IPS DF 4.7 (cell line): Measurements from ENCODE around the gene POLR2J3.
"Not testable (repeated sequence)": the region's sequence is repeated elsewhere in the genome, so short reads cannot be mapped to it uniquely, and the experiment has no call there.

Experiments
- DNase-seq: peaks from one replicate; pipeline ENCODE4 v3.0.0-alpha.2; 2013; ENCODE audit warnings: low spot score; ENCODE audit errors: extremely low read depth

Gene POLR2J3

DNA sequence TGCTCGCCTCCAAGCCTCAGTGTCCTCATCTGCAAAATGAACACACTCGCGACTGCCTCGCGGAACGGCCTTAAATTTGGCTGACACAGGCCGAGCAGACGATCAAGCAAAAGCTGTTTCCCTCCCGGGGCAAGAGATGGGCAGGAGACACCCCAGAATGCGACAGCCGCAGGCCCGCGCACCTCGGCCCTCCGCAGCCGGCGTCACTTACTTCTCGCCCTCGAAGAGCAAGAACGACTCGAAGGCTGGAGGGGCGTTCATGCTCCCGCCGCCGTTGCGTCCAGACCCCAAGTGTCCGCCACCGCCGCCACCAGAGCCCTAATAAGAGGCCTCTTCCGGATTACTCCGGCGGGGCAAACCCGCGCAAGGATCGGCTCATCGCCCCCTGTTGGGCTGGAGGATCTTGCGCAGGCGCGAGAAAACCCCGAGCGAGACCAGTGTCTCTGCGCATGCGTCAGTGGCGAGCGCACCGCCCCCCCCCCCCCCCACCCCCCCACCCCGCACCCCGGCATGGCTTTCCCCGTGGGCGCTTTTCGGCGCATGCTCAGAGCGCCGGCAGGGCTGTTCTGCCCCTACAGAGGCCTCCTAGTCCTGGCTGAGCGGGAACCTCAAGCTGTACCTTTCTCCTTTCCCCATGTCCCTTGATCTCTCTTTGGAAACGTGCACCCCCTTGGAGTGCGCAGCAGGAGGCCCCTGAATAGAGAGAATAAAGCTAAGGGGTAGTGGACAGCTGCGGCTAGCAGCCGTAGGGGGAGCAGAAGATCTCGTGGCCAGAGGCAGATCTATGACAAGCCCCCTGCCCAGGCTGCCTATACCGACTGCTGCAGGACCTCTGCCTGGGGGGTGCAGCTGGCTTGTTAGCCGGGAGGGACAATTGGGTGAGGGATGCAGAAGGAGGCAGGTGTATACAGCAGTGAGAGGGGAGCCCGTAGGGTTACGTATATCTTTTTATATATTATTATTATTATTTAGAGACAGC, at the start of gene POLR2J3:
Gene POLR2J3 (minus strand): TSS at position 323 of the 979 bp plus-strand sequence. CDS start 62 bp downstream, at position 261.
- not testable (repeated sequence) for DNase-seq

DNA sequence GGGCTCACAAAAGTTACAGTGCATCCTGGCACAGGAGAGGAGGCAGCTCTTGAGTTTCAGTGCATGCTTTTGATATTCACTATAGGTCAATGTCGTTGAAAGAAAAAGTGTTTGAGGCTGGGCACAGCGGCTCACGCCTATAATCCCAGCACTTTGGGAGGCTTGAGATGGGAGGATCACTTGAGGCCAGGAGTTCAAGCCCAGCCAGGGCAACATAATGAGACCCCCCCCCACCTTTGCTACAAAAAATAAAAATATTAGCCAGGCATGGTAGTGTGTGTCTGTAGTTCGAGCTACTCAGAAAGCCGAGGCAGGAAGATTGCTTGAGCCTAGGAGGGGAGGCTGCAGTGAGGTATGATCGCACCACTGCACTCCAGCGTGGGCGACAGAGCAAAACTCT, 45.7 kb upstream of the POLR2J3 start:
- not testable (repeated sequence) for DNase-seq

DNA sequence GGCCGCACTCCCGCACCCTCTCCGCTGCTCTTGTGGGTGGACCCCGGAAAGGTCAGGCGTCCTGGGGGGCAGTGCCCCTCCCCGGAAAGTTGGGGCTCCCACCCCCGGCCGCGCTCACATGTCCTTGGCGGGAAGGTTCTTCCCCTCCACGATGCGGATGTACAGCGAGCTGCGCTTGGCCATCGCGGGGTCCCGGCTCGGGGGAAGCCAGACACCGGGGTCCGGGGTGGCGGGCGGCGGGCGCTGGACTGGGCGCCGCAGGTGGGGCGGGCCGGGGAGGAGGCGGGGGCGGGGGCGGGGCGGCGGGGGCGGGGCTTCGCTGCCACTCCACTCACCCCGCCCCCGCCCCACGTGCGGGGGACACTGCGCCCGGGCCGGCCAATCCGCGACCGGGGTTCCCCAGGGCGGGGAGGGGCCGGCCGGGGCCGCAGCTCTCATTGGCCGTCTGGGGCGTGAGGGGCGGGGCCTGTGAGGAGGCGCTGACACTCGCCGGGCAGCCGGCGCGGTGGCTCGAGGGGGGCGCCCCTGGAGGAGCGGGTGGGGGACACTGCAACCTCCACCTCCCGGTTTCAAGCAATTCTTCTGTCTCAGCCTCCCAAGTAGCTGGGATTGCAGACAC, 44.2 kb upstream of the POLR2J3 start, which contains the start of gene RASA4:
Gene RASA4 (minus strand): TSS at position 250 of the 619 bp plus-strand sequence. CDS start 67 bp downstream, at position 183.
- DNase-seq, result not testable (repeated sequence)

DNA sequence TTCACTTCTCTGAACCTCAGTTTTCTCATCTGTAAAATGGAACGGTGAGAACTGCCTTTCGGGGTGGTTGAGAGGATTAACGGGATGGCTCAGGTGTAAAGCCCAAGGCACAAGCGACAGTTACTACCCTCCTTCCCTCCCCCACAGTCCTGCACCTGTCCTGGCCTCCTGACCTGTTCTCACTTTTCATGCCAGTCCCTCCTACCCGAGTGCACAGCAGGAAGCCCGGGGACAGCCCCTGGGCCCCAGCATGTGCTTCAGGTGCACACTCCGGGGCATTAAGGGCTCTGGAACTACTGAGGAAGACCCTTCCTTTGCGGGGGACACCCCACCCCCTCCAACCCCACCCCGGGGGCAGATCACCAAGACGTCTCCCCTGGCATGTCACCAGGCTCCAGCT, 43.5 kb upstream of the POLR2J3 start:
- not testable (repeated sequence) for DNase-seq

DNA sequence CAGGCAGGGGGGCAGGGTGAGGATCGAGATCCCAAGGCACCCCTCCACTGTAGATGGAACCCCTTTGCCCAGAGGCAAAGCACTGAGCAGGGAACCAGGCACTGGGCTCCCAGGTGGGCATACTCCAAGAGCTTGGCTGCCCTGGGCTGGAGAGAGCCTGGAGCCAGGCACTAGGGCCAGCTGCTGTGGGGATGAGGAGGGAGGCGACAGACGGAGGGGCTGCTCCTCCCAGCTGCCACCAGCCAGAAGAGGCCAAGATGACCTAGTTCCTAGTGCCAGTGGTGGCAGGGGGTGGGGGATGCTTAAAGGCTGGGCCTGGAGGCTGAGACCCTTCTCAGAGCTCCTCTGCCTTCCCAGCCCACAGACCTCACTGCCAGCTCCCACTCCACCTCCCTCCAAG, 42.5 kb upstream of the POLR2J3 start:
- not testable (repeated sequence) for DNase-seq

DNA sequence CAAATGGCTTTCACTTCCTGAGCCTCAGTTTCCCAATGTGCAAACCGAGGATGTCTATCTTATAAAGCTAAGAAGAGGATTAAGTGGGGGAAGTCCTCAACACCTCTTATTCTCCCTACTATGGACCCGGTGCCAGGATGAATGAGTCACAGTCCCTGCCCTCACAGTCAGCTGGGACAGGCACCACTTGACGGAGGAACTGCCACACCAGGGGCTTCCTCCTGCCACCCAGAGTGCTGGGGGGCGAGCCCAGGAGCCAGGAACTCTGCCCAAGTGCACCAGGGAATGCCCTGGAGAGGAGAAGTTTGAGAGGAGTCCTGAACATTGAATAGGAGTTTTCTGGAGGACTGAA, 41.9 kb upstream of the POLR2J3 start:
- not testable (repeated sequence) for DNase-seq

DNA sequence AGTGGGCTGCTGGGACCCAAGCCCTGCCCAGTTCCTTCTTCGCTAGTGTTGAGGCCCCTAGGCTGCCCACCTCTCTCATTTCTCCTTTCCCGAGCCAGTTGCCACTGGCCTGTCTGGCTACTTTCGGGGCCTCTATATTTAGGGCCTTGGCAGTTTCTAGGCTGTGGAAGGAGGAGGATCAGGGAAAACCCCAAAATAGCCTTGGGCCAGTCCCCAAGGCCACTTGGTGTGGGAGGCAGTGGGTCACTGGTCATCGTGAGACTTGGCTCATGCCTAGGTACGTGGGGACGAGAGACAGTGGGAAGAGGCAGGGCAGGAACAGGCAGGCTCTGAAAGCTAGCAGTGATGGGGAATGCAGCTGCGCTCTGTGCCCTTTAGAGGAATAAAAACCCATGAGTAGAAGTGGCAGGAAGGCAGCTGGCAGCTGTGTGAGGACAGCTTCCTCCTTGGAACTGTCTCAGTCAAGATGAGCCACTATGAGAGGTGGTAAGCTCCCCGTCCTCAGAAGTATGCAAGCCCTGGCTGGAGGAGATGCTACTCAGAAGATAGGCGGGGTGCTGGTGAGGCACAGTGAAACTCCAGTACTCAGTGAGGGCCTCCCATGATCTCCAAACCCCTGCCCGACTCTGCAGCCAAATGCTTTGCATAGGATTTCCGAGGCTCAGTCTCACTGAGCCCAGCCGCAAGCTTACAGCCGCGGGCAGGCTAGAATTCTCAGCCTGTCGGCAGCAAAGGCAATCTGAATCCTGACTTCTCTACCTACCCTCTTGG, 41.4 kb upstream of the POLR2J3 start:
- DNase-seq, result not testable (repeated sequence)

DNA sequence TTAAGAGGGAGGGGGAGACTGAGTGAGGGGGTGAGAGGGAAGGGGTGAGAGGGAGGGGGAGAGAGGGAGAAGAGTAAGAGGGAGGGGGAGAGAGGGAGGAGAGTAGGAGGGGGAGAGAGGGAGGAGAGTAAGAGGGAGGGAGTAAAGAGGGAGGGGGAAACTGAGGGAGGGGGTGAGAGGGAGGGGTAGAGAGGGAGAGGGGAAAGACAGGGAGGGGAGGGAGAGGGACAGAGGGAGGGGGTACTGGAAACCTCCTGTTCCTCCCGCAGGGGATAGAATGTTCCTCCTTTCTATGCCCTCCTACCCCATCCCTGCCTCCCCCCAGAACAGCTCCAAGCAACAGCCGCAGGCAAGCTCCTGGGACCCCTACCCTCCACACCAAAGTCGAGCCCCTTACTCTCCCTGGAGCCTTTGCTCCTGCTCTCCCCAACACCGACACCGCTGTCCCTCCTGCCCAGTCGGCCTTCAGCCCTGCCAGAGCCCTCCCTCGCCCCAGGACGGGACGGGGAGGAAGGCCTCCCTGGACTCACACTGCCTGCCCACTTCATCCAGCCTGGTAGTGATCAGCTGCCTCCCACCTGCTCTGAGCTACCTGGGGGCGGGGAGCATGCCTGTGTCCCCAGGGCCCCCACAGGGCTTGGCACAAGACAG, 39.4 kb upstream of the POLR2J3 start:
- DNase-seq, result not testable (repeated sequence)

DNA sequence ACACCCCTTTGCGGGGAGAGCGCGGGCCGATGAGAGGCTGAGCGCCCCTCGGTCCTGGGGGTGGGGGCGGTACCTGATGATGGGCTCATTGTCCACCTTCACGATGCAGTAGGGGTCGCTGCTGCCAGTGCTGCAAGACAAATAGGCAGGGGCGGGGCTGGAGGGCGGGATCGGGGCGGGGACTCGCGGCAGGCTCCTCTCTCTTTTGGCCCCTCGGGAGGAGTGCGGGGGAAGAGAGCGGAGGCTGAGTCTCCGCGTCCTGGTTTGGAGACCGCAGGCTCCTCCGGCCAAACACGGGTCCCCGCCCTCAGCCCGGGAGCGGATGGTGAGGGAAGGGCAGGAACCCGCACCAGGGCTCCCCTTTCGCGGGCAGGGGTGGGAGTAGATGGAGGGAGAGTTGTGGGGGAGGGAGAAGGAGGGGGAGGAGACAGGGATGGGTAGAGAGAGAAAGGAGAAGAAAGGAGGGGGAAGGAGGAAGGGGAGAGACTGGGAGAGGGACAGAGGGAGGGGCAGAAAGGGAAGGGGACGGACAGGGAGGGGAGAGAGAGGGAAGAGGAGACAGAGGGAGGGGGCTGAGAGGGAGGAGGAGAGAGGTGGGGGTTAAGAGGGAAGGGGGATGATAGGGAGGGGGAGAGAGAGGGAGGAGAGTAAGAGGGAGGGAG, 38.8 kb upstream of the POLR2J3 start:
- DNase-seq, result not testable (repeated sequence)

GRCh38 chr7:102610441-102610840, 38.1 kb upstream of the POLR2J3 start:
- not testable (repeated sequence) for DNase-seq

- not testable (repeated sequence) for DNase-seq
Observed at GRCh38 chr7:102609734-102610133, 37.4 kb upstream of the POLR2J3 start.

GRCh38 chr7:102606848-102607247, 34.5 kb upstream of the POLR2J3 start:
- not testable (repeated sequence) for DNase-seq

- not testable (repeated sequence) for DNase-seq
Observed at GRCh38 chr7:102604431-102605145, 32.2 kb upstream of the POLR2J3 start.

DNA sequence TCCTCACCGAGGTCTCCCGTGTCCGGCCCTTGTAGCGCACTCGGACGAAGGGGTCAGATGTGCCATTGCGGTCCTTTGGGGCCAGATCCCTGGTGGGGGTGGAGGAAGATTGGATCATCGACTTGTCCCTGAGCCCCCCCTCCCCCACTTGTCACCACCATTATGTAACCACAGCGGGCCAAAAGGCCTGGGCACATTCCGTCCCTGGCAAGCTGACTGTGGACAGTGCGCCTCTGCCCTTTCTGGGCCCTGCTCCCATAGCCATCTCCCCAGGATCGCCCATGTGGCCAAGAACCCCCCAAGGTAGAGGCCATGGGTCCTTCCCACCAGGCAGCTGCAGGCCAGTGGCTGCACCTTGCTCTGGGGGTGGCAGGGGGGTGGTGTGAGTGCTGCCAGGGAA, 29.9 kb upstream of the POLR2J3 start:
- DNase-seq, result not testable (repeated sequence)

DNA sequence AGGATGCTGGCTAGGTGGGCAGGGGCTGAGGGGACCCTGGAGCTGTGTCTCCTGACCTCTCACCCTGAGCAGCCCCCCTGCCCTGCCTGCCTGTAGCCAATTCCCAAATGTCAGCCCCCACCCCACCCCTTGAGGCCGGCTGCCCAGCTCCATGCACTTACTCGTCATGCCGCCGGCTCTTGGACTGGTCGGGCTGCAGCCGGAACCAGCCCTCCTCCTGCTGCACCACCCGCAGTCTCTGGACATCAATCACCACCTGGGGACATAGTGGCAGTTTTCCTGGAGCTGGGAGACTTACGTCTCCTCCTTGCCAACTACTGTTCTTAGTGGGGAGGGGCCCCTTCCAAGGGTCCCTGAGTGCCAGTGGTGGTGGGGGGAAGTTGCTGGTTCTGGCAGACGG, 27.3 kb upstream of the POLR2J3 start:
- DNase-seq, result not testable (repeated sequence)

DNA sequence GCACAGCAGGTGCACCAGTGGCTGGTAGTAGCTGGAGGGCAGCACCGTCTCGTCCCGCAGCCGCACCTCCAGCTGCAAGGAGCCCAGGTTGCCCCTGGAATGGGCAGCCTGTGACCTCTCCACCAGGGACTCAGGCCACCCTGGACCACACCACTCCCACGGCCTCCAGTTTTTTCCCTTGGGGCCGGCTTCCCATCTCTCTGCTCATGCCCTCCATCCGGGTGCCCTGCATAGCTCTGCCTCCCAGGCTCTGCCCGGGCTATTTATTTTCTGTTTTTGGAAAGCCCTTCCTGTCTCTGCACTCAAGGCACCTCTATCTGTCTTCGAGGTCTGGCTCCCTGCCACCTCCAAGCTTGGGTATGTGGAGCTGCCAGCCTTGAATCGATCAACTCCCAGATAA, 23.7 kb upstream of the POLR2J3 start:
- DNase-seq, result not testable (repeated sequence)

DNA sequence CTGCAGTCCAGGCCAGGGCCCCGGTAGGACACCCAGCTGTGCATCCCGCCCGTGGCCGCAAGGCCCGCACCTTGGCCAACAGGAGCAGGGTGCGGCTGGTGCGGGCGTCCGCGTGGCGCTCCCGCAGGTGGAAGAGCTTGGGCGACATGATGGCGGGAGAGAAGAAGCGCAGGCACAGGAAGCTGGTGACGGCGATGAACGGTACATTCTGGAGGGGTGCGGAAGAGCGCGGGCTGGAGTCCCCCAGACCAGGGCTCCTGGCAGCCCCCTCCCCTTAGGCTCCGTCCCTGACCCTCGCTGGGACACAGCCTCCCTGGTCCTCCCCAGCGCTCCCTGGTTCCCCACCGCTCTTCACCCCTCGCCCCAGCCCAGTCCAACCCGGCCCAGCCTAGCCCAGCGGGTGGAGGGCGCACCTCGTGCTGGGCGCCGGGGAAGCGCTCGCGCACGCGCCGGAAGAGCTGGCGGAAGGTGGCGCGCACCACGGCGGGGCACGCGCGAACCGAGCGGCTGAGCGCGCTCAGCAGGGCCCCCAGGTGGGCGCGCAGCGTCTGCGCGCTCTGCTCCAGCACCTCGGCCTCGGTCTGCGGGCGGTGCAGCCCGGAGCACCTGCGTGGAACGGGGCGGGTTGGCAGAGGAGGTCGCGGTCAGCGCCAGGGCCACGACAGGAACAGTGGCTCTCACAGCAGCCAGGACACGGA, 21.4 kb upstream of the POLR2J3 start:
- DNase-seq, result not testable (repeated sequence)

GRCh38 chr7:102592477-102593019, 20.2 kb upstream of the POLR2J3 start:
- not testable (repeated sequence) for DNase-seq

GRCh38 chr7:102589857-102590256, 17.5 kb upstream of the POLR2J3 start:
- DNase-seq, result not testable (repeated sequence)
